ENCODE data around the gene ASPSCR1. TPM values are rescaled to one million over a fixed set of nuclear protein-coding genes. Genes with fewer than 3 reads are reported as not detected.

Gene ASPSCR1
- total RNA-seq, 2 experiments from 2014 or later: 77.8 to 89.1 TPM

DNA sequence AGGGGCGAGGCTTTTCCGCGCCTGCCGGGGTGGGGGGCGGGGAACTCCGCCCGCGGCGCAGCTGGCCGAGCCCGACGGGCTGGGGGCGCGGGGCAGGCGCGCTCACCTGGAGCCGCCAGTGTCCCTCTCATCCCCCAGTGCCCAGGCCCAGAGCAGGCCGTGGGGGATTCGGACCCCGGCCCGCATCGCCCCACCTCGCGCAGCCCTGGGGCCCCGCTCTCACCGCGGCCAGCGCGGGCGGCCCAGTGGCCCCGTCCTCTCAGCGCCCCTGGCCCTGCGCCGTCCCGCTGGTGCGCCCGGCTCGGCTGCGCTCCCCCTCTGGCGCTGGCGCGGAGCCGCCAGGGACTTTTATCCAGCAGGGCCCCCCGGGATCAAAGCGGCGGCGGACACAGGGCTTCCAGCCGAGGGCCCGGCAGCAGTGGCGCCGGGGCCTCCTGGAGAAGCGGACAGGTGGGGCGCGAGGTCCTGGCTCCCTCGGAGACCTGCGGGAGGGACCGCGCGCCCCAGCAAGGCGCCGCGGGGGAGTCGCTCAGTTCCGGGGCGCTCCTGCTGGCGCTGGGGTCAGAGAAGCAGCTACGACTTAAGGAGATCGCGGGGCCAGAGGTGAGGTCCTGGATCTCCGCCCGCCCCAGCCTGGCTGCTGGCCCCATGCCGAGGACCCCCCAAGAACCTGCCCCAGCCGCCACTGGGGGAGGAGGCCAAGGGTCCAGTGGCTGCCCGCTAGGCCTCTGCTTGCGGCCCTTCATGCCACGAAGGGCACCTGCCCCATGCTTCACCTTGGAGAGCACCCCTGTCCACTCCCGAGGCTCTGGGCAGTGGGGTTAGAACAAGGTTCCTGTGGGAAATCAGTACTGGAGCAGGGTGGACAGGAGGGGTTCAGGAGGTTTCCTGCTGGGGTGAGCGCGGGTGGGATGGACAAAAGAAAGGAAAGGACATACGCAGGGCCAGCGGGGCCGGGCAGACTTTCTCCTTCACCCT lies 15.6 kb upstream of the ASPSCR1 start:
- CTCF ChIA-PET (ENCODE audit: unreplicated experiment): no interaction called here
- Histone ChIP-seq H3K79me2 (ENCODE audit: insufficient read depth, low read depth, low read length) (no peaks in the 10 kb centered on the region), H2AFZ (ENCODE audit: low read length) (no peak overlapping the region), H3K4me1 (ENCODE audit: insufficient read depth, low read length, poor library complexity, severe bottlenecking) (peaks cover 18% of the 10 kb centered on the region), H3K9me2 (ENCODE audit: insufficient read depth, low read length) (no peaks in the 10 kb centered on the region), H3K9me3 (ENCODE audit: low read length) (no peaks in the 10 kb centered on the region), H3K4me2 (ENCODE audit: low read length) (no peak overlapping the region), H3K4me3 (ENCODE audit: low read depth, low read length, poor library complexity, severe bottlenecking) (no peak overlapping the region), H4K20me1 (ENCODE audit: insufficient read depth, low read length) (no peaks in the 10 kb centered on the region), H3K27ac (ENCODE audit: low read depth, low read length, poor library complexity, severe bottlenecking) (no peak overlapping the region), H3K36me3 (ENCODE audit: insufficient read depth, low read length) (no peaks in the 10 kb centered on the region)
- no peak for DNase-seq (ENCODE audit: low spot score)
- no TSS peak for BruUV-seq (replicated peaks)
- no peak for TF ChIP-seq EZH2phosphoT487 (IDR thresholded peaks at IDR 0.05; ENCODE audit: borderline replicate concordance, low read depth, low read length)
- TF ChIP-seq, protein P1, sequence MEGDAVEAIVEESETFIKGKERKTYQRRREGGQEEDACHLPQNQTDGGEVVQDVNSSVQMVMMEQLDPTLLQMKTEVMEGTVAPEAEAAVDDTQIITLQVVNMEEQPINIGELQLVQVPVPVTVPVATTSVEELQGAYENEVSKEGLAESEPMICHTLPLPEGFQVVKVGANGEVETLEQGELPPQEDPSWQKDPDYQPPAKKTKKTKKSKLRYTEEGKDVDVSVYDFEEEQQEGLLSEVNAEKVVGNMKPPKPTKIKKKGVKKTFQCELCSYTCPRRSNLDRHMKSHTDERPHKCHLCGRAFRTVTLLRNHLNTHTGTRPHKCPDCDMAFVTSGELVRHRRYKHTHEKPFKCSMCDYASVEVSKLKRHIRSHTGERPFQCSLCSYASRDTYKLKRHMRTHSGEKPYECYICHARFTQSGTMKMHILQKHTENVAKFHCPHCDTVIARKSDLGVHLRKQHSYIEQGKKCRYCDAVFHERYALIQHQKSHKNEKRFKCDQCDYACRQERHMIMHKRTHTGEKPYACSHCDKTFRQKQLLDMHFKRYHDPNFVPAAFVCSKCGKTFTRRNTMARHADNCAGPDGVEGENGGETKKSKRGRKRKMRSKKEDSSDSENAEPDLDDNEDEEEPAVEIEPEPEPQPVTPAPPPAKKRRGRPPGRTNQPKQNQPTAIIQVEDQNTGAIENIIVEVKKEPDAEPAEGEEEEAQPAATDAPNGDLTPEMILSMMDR (conservative IDR thresholded peaks at IDR 0.05; ENCODE audit: low read length): no peak
- intact Hi-C loops (cut with micrococcal nuclease; ENCODE audit: unreplicated experiment): no loop called here
- POLR2A ChIA-PET: no interaction called here

DNA sequence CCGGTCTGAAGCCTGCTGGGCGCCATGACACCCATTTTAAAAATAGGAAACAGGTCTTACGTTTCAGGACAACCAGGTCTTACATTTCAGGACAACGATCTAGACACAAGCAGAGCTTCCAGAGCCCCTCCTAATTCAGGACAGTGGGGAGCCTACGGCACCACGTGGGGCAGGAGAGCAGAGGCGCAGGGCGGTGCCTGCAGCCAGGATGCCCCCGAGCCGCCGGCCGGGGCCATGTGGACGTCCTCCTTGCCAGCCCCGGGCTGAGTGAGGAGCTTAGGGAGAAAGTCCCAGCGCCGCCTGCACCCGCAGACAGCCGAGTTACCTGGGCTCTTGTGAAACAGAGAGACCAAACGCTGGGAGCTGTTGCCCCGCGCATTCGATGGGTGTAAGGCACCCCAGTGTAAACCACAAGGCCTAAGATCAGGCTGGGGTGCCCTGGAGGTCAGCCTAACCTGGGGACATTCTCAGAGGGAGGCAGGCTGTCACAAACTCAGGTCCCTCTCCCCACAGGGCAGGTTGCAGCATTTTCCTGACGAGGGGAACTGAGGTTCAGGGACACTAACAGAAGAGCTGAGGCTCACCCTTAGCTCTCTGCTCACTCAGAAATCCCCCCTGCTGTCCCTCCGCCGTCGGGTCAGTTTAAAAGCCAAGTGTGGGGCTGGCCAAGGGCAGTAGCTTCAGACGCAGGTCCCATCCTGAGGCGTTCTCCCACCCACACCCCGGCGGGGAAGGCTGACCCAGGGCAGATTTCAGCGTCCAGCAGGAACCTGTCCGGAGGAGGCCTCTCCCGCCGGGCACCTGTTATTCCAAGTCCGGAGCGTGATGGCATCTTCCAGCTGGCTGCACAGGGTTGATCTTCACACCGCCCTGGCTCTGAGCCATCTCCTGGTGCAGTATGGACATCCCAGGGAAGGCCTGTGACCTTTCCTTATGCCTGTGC lies 14.7 kb upstream of the ASPSCR1 start:
- no TSS peak for BruUV-seq (replicated peaks)
- POLR2A ChIA-PET: no interaction called here
- Histone ChIP-seq H3K4me1 (ENCODE audit: insufficient read depth, low read length, poor library complexity, severe bottlenecking) (peaks cover 28% of the 10 kb centered on the region), H3K4me3 (ENCODE audit: low read depth, low read length, poor library complexity, severe bottlenecking) (no peak overlapping the region), H3K79me2 (ENCODE audit: insufficient read depth, low read depth, low read length) (no peaks in the 10 kb centered on the region), H3K36me3 (ENCODE audit: insufficient read depth, low read length) (no peaks in the 10 kb centered on the region), H3K27ac (ENCODE audit: low read depth, low read length, poor library complexity, severe bottlenecking) (no peak overlapping the region), H3K4me2 (ENCODE audit: low read length) (no peak overlapping the region), H4K20me1 (ENCODE audit: insufficient read depth, low read length) (no peaks in the 10 kb centered on the region), H3K9me3 (ENCODE audit: low read length) (no peaks in the 10 kb centered on the region), H2AFZ (ENCODE audit: low read length) (no peak overlapping the region), H3K9me2 (ENCODE audit: insufficient read depth, low read length) (no peaks in the 10 kb centered on the region)
- no peak for DNase-seq (ENCODE audit: low spot score)
- intact Hi-C loops (cut with micrococcal nuclease; ENCODE audit: unreplicated experiment): no loop called here
- CTCF ChIA-PET (ENCODE audit: unreplicated experiment): no interaction called here
- no peak for TF ChIP-seq EZH2phosphoT487 (IDR thresholded peaks at IDR 0.05; ENCODE audit: borderline replicate concordance, low read depth, low read length)
- TF ChIP-seq, protein P1 (conservative IDR thresholded peaks at IDR 0.05; ENCODE audit: low read length): no peak
